CD4-positive, alpha-beta T cell treated with Interleukin-17A for 1 hour (primary cell): ENCODE results near the gene CXCL17.
"Not testable (repeated sequence)": the region's sequence is repeated elsewhere in the genome, so short reads cannot be mapped to it uniquely, and the experiment has no call there.

Source experiments
- DNase-seq: peaks from one replicate; pipeline ENCODE4 v3.0.0-alpha.2; 2020

Gene CXCL17, protein sequence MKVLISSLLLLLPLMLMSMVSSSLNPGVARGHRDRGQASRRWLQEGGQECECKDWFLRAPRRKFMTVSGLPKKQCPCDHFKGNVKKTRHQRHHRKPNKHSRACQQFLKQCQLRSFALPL

DNA sequence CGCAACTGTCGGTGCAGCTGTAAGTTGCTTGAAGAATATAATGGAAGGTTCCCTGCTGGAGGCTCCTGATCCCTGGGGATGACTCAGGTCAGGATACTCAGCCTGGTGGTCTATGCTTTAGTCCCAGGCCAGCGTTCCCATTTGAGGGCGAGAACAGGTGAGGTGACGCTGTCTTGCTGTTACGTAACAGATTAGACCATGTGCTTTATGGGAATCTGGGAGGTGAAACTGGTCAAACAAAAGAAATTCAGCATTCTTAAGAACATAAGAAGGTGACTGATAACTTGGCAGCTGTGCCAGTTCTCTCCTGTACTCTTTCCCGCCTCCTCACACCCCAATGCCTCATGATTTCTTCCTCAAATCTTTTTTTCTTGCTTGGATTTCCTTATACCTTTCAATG lies at the start of gene CXCL17:
CXCL17 (minus strand) TSS at position 114 of the 400 bp plus-strand sequence. CDS start 114 bp downstream, outside the sequence.
- no peak for DNase-seq

DNA sequence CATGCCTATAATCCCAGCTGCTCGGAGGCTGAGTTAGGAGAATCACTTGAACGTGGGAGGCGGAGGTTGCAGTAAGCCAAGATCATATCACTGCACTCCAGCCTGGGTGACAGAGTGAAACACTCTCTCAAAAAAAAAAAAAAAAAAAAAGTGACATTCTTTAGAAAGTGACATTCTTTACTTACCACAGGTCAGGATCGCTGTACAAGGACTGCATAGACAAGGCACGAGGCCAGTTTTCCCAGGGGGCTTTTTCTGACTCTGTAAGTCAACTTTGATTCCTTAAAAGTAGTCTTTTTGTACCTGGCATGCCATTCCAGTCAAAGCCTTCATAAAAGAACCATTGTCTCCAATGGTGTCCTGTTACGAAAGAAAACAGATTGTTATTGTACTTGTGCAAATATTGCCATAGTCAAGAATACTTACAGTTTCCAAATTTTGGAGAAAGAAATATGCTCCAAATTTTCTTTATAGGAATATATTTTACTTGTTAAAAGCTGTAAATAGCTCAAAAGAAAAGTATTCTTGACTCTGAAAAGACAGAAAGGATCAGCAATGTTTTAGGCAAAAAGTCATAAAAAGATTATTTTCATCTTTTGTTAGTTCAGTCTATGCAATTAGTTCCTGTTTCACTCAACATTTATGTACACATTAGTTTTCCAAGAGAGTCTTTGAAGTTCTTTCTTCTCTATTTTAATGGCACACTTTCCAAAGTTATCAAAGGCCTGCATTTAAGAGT lies 46.2 kb upstream of the CXCL17 start:
- DNase-seq = no peak

GRCh38 chr19:42487798-42488178 lies 45.0 kb upstream of the CXCL17 start:
- no peak for DNase-seq

- no peak for DNase-seq
These were observed 44.5 kb upstream of the CXCL17 start for GRCh38 chr19:42487032-42487797.

DNA sequence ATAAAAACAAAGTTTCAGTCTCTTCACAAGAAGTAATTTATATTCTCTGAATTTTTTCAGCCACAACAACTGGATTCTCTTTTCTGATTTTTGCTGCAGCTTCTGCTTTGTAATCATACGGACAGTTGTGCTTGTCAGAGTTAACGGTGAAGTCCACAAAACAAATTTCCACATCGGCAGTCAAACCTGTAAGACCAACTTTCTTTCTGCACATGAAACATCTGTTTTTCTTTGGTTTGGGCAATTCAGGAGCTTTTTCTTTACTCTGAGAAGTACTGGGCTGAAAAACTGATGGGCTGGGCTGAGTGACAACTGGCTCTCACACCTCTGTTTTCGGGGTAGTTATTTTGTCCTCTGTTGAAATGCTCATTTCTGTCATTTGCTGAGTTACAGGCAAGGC lies 42.3 kb upstream of the CXCL17 start:
- DNase-seq = not testable (repeated sequence)

DNA sequence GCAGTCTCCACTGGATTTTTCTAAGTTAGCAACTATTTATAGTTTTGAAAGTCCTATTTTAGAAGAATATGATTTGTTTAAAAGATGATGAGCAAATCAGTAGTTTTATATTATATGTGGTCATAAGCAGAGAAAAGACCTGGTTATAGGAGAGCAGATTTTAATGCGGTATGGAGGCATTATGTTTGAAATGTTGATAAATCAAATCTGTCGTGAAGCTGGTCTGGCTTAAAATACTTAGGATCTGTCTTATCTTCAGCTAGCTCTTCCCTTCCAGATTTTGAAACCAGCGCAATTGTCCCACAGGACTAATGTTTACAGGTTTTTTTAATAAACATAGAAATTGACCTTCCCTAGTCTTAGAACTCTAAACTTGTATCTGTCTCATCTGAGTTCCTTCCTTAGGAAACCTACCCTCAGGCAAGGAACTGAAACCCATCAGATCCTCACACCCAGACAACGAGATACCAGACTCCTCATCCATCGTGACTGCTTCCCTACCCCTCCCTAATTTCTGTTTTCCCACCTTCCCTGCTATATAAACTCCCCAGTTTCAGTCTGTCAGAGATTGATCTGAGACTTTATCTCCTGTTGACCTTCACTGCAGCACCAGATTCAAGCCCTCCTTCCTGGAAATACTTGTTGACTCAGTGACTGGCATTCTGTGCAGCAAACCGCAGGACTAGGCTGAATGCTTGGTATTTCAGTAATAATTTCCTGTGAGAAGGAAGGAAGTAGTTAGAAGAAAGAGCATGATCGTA lies 37.8 kb upstream of the CXCL17 start:
- DNase-seq = peak; percentile 15

GRCh38 chr19:42479736-42480135 lies 37.0 kb upstream of the CXCL17 start:
- DNase-seq = no peak

- no peak for DNase-seq
These were observed 36.1 kb upstream of the CXCL17 start for GRCh38 chr19:42478765-42479311.

GRCh38 chr19:42477933-42478332 lies 35.2 kb upstream of the CXCL17 start:
- no peak for DNase-seq

- no peak for DNase-seq
These were observed 34.4 kb upstream of the CXCL17 start for GRCh38 chr19:42477117-42477516.

- DNase-seq = no peak
These were observed 32.6 kb upstream of the CXCL17 start for GRCh38 chr19:42475366-42475765.

DNA sequence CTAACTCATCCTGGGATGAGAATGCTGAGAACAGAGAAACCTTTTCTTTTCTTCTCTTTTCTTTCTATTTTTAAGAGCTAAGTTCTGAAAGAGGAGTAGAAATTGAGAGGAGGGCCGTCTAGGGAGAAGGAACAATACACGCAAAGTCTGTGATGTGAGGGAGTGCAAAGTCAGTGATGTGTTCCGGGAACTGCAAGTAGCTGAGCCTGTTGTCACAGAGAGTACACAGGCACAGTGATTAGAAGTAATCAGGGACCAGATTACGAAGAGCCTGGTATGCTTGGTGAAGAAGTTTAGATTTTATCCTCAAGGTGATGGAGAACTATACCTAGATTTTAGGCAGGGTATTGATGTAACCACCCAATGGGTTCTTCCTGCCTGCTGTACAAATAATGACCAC lies 32.0 kb upstream of the CXCL17 start:
- no peak for DNase-seq

- no peak for DNase-seq
These were observed 30.9 kb upstream of the CXCL17 start for GRCh38 chr19:42473686-42474085.

GRCh38 chr19:42472402-42473147 lies 29.8 kb upstream of the CXCL17 start:
- DNase-seq = no peak

- no peak for DNase-seq
These were observed 29.0 kb upstream of the CXCL17 start for GRCh38 chr19:42471554-42472249.

GRCh38 chr19:42469311-42470235 lies 26.8 kb upstream of the CXCL17 start:
- DNase-seq = no peak

DNA sequence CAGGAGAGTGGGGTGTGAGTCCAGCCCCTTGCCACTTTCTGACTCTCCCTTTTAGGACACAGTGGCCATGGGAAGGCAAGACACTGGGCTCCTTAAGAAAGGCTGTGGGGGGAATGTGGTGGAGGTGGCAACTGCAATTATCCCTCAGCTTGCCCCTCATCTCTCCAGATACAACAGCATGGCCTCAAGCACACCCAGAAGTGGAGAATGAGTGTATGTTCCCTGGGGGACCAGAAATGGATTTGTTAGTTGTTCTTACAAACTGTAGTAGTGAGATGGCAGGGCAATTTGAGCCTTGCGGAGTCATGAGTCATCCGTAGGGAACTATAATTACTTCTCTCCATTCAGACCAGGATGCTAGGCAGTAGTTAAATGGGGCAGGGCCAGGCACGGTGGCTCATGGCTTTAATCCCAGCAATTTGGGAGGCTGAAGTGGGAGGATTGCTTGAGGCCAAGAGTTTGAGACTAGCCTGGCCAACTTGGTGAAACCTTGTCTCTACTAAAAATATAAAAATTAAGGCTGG lies 25.6 kb upstream of the CXCL17 start:
- DNase-seq = no peak

DNA sequence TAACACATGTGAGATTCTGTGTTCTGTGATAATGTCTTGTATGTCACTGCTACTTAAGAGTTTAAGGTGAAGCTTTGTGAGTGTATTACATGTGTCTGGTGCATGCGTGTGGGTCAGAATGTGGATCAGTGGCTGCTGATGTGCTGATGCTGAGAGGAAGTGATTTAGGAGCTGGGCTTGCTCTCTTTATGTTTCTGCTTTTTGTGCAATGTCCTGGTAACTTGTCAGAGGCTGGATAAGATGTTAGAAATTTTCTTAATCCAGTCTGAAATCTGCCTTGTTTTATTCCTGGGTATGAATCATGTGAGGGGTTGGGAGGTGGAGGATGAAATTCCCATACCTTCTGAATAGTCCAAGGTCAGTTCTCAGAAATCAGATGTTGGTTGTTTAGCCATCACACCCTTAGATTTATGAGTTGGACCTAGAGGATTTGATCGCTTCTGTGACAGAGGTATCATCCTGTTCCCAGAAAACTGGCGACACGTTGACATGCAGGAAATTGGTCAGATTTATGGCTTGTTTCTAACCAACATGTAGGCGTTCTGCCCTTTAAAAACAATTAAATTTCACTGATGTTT lies 24.5 kb upstream of the CXCL17 start:
- DNase-seq = no peak

- DNase-seq = no peak
These were observed 23.9 kb upstream of the CXCL17 start for GRCh38 chr19:42466521-42467182.
